SK-N-MC (cell line): ENCODE measurements around the gene MANBA.

Experiments
- EZH2 ChIP-seq: fragments of 200-600 bp; sonication (generic); IDR thresholded peaks from one replicate; pipeline ENCODE4 v1.6.1; 2017; ENCODE audit warnings: antibody characterized with exemption
- POLR2AphosphoS5 ChIP-seq: IDR thresholded peaks from 2 replicates; pipeline ENCODE4 v1.6.1; 2012; ENCODE audit warnings: mild to moderate bottlenecking, low read depth, low read length, borderline replicate concordance

- TF ChIP-seq EZH2 (no peak), POLR2AphosphoS5 (no peak)
Observed at GRCh38 chr4:102629673-102630072, 131.1 kb downstream of the MANBA start.
